Endothelial cell of umbilical vein (primary cell): ENCODE data around the gene MEF2A. TPM values are rescaled to one million over a fixed set of nuclear protein-coding genes. Genes with fewer than 3 reads are reported as not detected.

Experiments used
- BruUV-seq: library from RNA; stranded (reverse); fragments of 400-500 nt; replicated peaks from 2 replicates; lab custom pipeline; 2021; lab: Mats Ljungman, UMichigan
- CTCF ChIA-PET: fragments of 300-600, 350-600 bp; sonication (Branson Sonifier 250); formaldehyde crosslinking; loops from one replicate; lab custom pipeline; 2021; ENCODE audit warnings: antibody characterized with exemption, inconsistent platforms; lab: Charles Lee
- POLR2A ChIA-PET: fragments of 300-600, 350-600 bp; sonication (Branson Sonifier 250); formaldehyde crosslinking; loops from one replicate; lab custom pipeline; 2021; ENCODE audit warnings: antibody characterized with exemption, inconsistent platforms; lab: Charles Lee
- DNase-seq: peaks from one replicate; pipeline ENCODE4 v3.0.0-alpha.2; 2011; ENCODE audit warnings: low read depth, low spot score
- FAIRE-seq: peaks from 2 replicates; lab custom pipeline; 2011; peaks lifted over from hg19 to GRCh38; lab: Jason Lieb, UNC
- H2AFZ ChIP-seq: 2 replicates; pipeline ENCODE4 v1.6.0; 2012; ENCODE audit warnings: low read depth, low read length, control low read depth, inconsistent platforms
- H3K27ac ChIP-seq: 2 replicates; pipeline ENCODE4 v1.5.1; 2011; ENCODE audit warnings: low read depth, mild to moderate bottlenecking, control low read depth, low read length, moderate library complexity; ENCODE audit not compliant: insufficient read depth
- H3K27me3 ChIP-seq, 2 experiments: 2 replicates each; pipeline versions ENCODE4 v1.6.0 to v1.6.1; 2011; ENCODE audit warnings: low read length in 2 of 2, mixed read lengths in 1 of 2; ENCODE audit not compliant: control insufficient read depth in 2 of 2, insufficient read depth in 2 of 2
- H3K36me3 ChIP-seq, 2 experiments: 2 replicates in 1 of 2; 3 replicates in 1 of 2; pipeline ENCODE4 v1.5.1; 2011; ENCODE audit warnings: low read length in 2 of 2, mild to moderate bottlenecking in 1 of 2, moderate library complexity in 1 of 2; ENCODE audit not compliant: control insufficient read depth in 2 of 2, insufficient read depth in 2 of 2; ENCODE audit errors: extremely low read depth in 1 of 2
- H3K4me1 ChIP-seq: 3 replicates; pipeline ENCODE4 v1.5.1; 2011; ENCODE audit warnings: mild to moderate bottlenecking, low read length; ENCODE audit not compliant: control insufficient read depth, insufficient read depth; ENCODE audit errors: extremely low read depth
- H3K4me2 ChIP-seq: 2 replicates; pipeline ENCODE4 v1.6.1; 2011; ENCODE audit warnings: low read length, control low read depth, mixed read lengths; ENCODE audit not compliant: insufficient read depth
- H3K4me3 ChIP-seq, 3 experiments: fragments of 200-600 bp in 1 of 3; sonication (generic), shearing (Covaris generic) in 1 of 3; replicated peaks in 1 of 3; 2 replicates each; pipeline ENCODE4 v1.5.1; 2011 to 2016; ENCODE audit warnings: control low read depth in 3 of 3, low read length in 3 of 3, mild to moderate bottlenecking in 2 of 3, inconsistent platforms in 1 of 3, low read depth in 1 of 3, moderate library complexity in 1 of 3; ENCODE audit not compliant: insufficient read depth in 1 of 3
- H3K79me2 ChIP-seq: 2 replicates; pipeline ENCODE4 v1.6.0; 2012; ENCODE audit warnings: low read length, inconsistent platforms; ENCODE audit not compliant: control insufficient read depth, insufficient read depth
- H3K9ac ChIP-seq: replicated peaks from 2 replicates; pipeline ENCODE3; 2011; ENCODE audit warnings: low read length, control low read depth; ENCODE audit not compliant: insufficient read depth; ENCODE audit errors: extremely low read depth
- H3K9me1 ChIP-seq: replicated peaks from 3 replicates; pipeline ENCODE4 v1.6.0; 2011; ENCODE audit warnings: mild to moderate bottlenecking, low read length; ENCODE audit not compliant: control insufficient read depth, insufficient read depth; ENCODE audit errors: extremely low read depth
- H3K9me3 ChIP-seq: replicated peaks from 2 replicates; pipeline ENCODE4 v1.5.1; 2012; ENCODE audit warnings: low read length, inconsistent platforms; ENCODE audit not compliant: control insufficient read depth, insufficient read depth
- H4K20me1 ChIP-seq: replicated peaks from 2 replicates; pipeline ENCODE3; 2011; ENCODE audit warnings: mild to moderate bottlenecking, low read length; ENCODE audit not compliant: control insufficient read depth, insufficient read depth; ENCODE audit errors: extremely low read depth
- CTCF ChIP-seq, 2 donors: IDR thresholded peaks; 1 replicate in 1 of 2; 2 replicates in 1 of 2; pipeline ENCODE4 v1.5.1; 2011; ENCODE audit warnings: low read length in 2 of 2, mild to moderate bottlenecking in 2 of 2, moderate library complexity in 2 of 2, control low read depth in 1 of 2, inconsistent platforms in 1 of 2, low read depth in 1 of 2; ENCODE audit not compliant: insufficient read depth in 1 of 2; ENCODE audit errors: extremely low read depth in 1 of 2
- EZH2 ChIP-seq: IDR thresholded peaks from 2 replicates; pipeline ENCODE4 v1.6.1; 2012; ENCODE audit warnings: borderline replicate concordance, low read depth, mild to moderate bottlenecking, moderate library complexity, low read length, inconsistent platforms; ENCODE audit not compliant: severe bottlenecking
- FOS ChIP-seq: IDR thresholded peaks from 2 replicates; pipeline ENCODE4 v1.6.1; 2011; ENCODE audit warnings: mild to moderate bottlenecking, low read length, moderate library complexity, borderline replicate concordance; ENCODE audit not compliant: insufficient read depth
- GATA2 ChIP-seq: IDR thresholded peaks from 2 replicates; pipeline ENCODE4 v1.7.0; 2011; ENCODE audit warnings: low read depth, mild to moderate bottlenecking, moderate library complexity, mixed read lengths, low read length; ENCODE audit not compliant: insufficient read length, insufficient read depth
- JUN ChIP-seq: IDR thresholded peaks from 2 replicates; pipeline ENCODE4 v1.6.1; 2011; ENCODE audit warnings: borderline replicate concordance, low read depth; ENCODE audit not compliant: insufficient read length, insufficient read depth
- MYC ChIP-seq: IDR thresholded peaks from one replicate; pipeline ENCODE4 v1.6.1; 2011; ENCODE audit warnings: mild to moderate bottlenecking, low read depth, low read length
- POLR2A ChIP-seq: IDR thresholded peaks from 2 replicates; pipeline ENCODE4 v1.6.1; 2012; ENCODE audit warnings: low read depth, mild to moderate bottlenecking, control low read depth, low read length
- POLR2AphosphoS5 ChIP-seq: IDR thresholded peaks from 2 replicates; pipeline ENCODE4 v1.6.1; 2012; ENCODE audit warnings: low read depth, mild to moderate bottlenecking, control low read depth, low read length, moderate library complexity; ENCODE audit not compliant: insufficient read depth
- dilution Hi-C: fragments of 300-500 bp; cut with MboI; formaldehyde crosslinking; loops from one replicate; pipeline ENCODE4 v1.15.0; 2019; ENCODE audit warnings: low sequenced_read_pairs; ENCODE audit not compliant: extremely low pct_ligation_motif_present
- intact Hi-C: fragments of 100-400 bp; cut with micrococcal nuclease; formaldehyde crosslinking; loops from one replicate; pipeline ENCODE4 v1.10.0; 2022
- polyA plus RNA-seq, 4 experiments: library from polyadenylated mRNA; depleted of rRNA in 3 of 4; stranded (reverse) in 3 of 4; unstranded in 1 of 4; fragments of >200 nt; gene quantifications; 2 replicates each; pipeline versions ENCODE4 v1.2.1 to v1.2.3, GENCODE V29; 2011 to 2012; ENCODE audit warnings: missing spikeins in 1 of 4
- total RNA-seq: library from RNA; stranded (reverse); gene quantifications from 2 replicates; pipeline ENCODE4 v1.2.3, GENCODE V29; 2021
- TF ChIP-seq, protein P1 (sequence below): IDR thresholded peaks from 2 replicates; pipeline ENCODE4 v1.6.1; 2011; ENCODE audit not compliant: insufficient read depth, insufficient read length

The MEF2A gene
- total and polyA plus RNA-seq, 2 donors (not counting 3 experiments of a cell fraction or from before 2014, with no cell fraction given): 38.0 to 45.3 TPM

DNA sequence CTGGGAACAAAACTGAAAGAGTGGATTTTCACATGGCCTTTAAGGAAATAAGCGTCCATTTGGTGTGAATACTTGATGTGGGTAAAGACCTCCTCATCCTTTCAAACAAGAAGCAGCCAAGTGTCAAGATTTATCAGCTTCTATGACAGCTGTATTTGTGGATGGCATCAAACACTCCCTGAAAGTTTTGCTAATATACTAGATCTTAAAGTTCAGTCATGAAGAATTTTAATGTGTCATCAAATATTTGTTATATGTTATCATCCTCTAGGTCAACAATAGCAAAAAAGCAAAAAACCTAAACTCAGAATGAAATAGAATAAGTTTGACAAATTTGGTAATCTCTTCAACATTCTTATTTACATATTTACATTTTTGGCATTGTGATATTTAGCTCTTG, 196.5 kb downstream of the MEF2A start:
- Histone ChIP-seq H3K9me3 (no peaks in the 10 kb centered on the region), H3K9me1 (no peaks in the 10 kb centered on the region), H3K4me1 (no peaks in the 10 kb centered on the region), H3K27me3 (peaks cover 0 to 2% of the 10 kb centered on the region in 2 experiments), H3K4me3 (no peak overlapping the region), H3K27ac (no peak overlapping the region), H4K20me1 (no peaks in the 10 kb centered on the region), H2AFZ (no peak overlapping the region), H3K9ac (no peak overlapping the region), H3K4me2 (no peak overlapping the region), H3K36me3 (no peaks in the 10 kb centered on the region), H3K79me2 (no peaks in the 10 kb centered on the region)
- no TSS peak for BruUV-seq
- POLR2A ChIA-PET: no interaction called here
- CTCF ChIA-PET: interaction anchor here (0.8 to 1.5 kb wide), 2 partner anchors 26 to 490 kb away, joined by 3 to 8 read pairs; no protein-coding TSS in a partner anchor
- no peak for TF ChIP-seq GATA2
- no peak for TF ChIP-seq EZH2
- TF ChIP-seq, protein P1, sequence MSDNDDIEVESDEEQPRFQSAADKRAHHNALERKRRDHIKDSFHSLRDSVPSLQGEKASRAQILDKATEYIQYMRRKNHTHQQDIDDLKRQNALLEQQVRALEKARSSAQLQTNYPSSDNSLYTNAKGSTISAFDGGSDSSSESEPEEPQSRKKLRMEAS: no peak
- TF ChIP-seq FOS: no peak
- no peak for TF ChIP-seq MYC
- TF ChIP-seq CTCF (IDR thresholded peaks at IDR 0.05; ENCODE audit: extremely low read depth in 1 of 2, insufficient read depth in 1 of 2, low read depth in 1 of 2, low read length in 2 of 2): no peak
- no peak for TF ChIP-seq POLR2AphosphoS5
- no peak for TF ChIP-seq JUN
- no peak for TF ChIP-seq POLR2A
- dilution Hi-C loops: no loop called here
- no peak for FAIRE-seq
- intact Hi-C loops: no loop called here
- no peak for DNase-seq
